Activated CD4-positive, CD25-positive, alpha-beta regulatory T cell (primary cell): ENCODE data around the gene NPB.
"Not testable (repeated sequence)": the region's sequence is repeated elsewhere in the genome, so short reads cannot be mapped to it uniquely, and the experiment has no call there.

ENCODE experiments used
- DNase-seq, 4 experiments: peaks; one replicate each; lab custom pipeline; 2025; lab: John Stamatoyannopoulos, UW

Gene NPB

GRCh38 chr17:81911969-81912368, 9.9 kb downstream of the NPB start:
- no peak for DNase-seq

- no peak for DNase-seq
Measured at GRCh38 chr17:81912441-81913309, 10.6 kb downstream of the NPB start.

GRCh38 chr17:81913394-81914102, 11.5 kb downstream of the NPB start:
- no peak for DNase-seq

GRCh38 chr17:81914103-81914850, 12.2 kb downstream of the NPB start:
- no peak for DNase-seq

- no peak for DNase-seq
Measured at GRCh38 chr17:81915331-81915730, 13.3 kb downstream of the NPB start.

GRCh38 chr17:81916234-81917001, 14.4 kb downstream of the NPB start:
- no peak for DNase-seq

- DNase-seq = peak; percentile 76 to 83 (median 81)
Measured at GRCh38 chr17:81917565-81918332, 15.7 kb downstream of the NPB start, which contains the start of gene SIRT7. SIRT7 (minus strand) TSS chr17:81918176; CDS start chr17:81918131, 45 bp downstream.

GRCh38 chr17:81918333-81918669, 16.3 kb downstream of the NPB start:
- DNase-seq = not testable (repeated sequence)

GRCh38 chr17:81918832-81919545, 17.0 kb downstream of the NPB start:
- no peak for DNase-seq

- no peak for DNase-seq
Measured at GRCh38 chr17:81920612-81921536, 18.8 kb downstream of the NPB start.

GRCh38 chr17:81921537-81921862, 19.5 kb downstream of the NPB start:
- no peak for DNase-seq

GRCh38 chr17:81921996-81922565, 20.0 kb downstream of the NPB start:
- DNase-seq = no peak

GRCh38 chr17:81922566-81923301, 20.7 kb downstream of the NPB start:
- DNase-seq = no peak

GRCh38 chr17:81923302-81924260, 21.5 kb downstream of the NPB start:
- no peak for DNase-seq

GRCh38 chr17:81924557-81925532, 22.8 kb downstream of the NPB start:
- DNase-seq = no peak
